Neural progenitor cell (in vitro differentiated cells): ENCODE data around the gene MYLK2.

ENCODE experiments used
- CTCF ChIP-seq: fragments of 200-600 bp; sonication (generic); IDR thresholded peaks from 2 replicates; pipeline ENCODE4 v1.5.1; 2017; ENCODE audit warnings: antibody characterized with exemption, mild to moderate bottlenecking
- EZH2 ChIP-seq: fragments of 200-600 bp; sonication (generic); IDR thresholded peaks from 2 replicates; pipeline ENCODE4 v1.6.1; 2017; ENCODE audit warnings: antibody characterized with exemption, mild to moderate bottlenecking, moderate library complexity

GRCh38 chr20:31780839-31781238 lies 38.3 kb upstream of the MYLK2 start:
- TF ChIP-seq CTCF (no peak), EZH2 (no peak)
